IMR-90 (cell line): Measurements from ENCODE around the gene SLC13A1. TPM values are rescaled to one million over a fixed set of nuclear protein-coding genes. Genes with fewer than 3 reads are reported as not detected.

Experiments used
- ATAC-seq: fragments of 200-7000 bp; cut with Tn5 transposase; 2 replicates; pipeline ENCODE4 v1.9.1; 2020; ENCODE audit warnings: low read depth, mild to moderate bottlenecking, moderate library complexity
- BruUV-seq: library from RNA; stranded (reverse); fragments of 400-500 nt; replicated peaks from 2 replicates; lab custom pipeline; 2021; lab: Mats Ljungman, UMichigan
- CTCF ChIA-PET: fragments of 300-600 bp; formaldehyde crosslinking; extraction: SDS; loops from one replicate; lab custom pipeline; 2021; ENCODE audit warnings: antibody characterized with exemption; lab: Yijun Ruan, JAX
- POLR2A ChIA-PET: fragments of 300-600 bp; sonication (Branson Sonifier 250); formaldehyde crosslinking; loops from one replicate; lab custom pipeline; 2022; ENCODE audit warnings: antibody characterized with exemption; ENCODE audit not compliant: unreplicated experiment; lab: Charles Lee
- DNase-seq: peaks from one replicate; pipeline ENCODE4 v3.0.0; 2013
- H2AFZ ChIP-seq: replicated peaks from 2 replicates; pipeline ENCODE3; 2013; ENCODE audit warnings: low read length, mild to moderate bottlenecking; ENCODE audit not compliant: poor library complexity
- H2AK5ac ChIP-seq: 2 replicates; pipeline ENCODE4 v1.6.1; 2013; ENCODE audit warnings: low read depth, low read length, inconsistent platforms
- H2AK9ac ChIP-seq: replicated peaks from 2 replicates; pipeline ENCODE3; 2013; ENCODE audit warnings: mild to moderate bottlenecking, low read depth, low read length, moderate library complexity; ENCODE audit not compliant: poor library complexity
- H2BK120ac ChIP-seq: 2 replicates; pipeline ENCODE4 v1.6.1; 2013; ENCODE audit warnings: low read depth, low read length, inconsistent platforms
- H2BK15ac ChIP-seq: 3 replicates; pipeline ENCODE4 v1.6.1; 2013; ENCODE audit warnings: low read depth, low read length, inconsistent platforms
- H2BK20ac ChIP-seq: 2 replicates; pipeline ENCODE4 v1.6.1; 2013; ENCODE audit warnings: low read depth, mild to moderate bottlenecking, inconsistent platforms, low read length, moderate library complexity
- H2BK5ac ChIP-seq: 2 replicates; pipeline ENCODE4 v1.6.1; 2013; ENCODE audit warnings: mild to moderate bottlenecking, low read depth, low read length, inconsistent platforms; ENCODE audit not compliant: poor library complexity, severe bottlenecking
- H3K14ac ChIP-seq: replicated peaks from 2 replicates; pipeline ENCODE4 v1.6.1; 2013; ENCODE audit warnings: low read depth, low read length, inconsistent platforms
- H3K18ac ChIP-seq: 2 replicates; pipeline ENCODE4 v1.6.1; 2013; ENCODE audit warnings: low read depth, low read length, control low read depth
- H3K23ac ChIP-seq: 2 replicates; pipeline ENCODE4 v1.6.1; 2013; ENCODE audit warnings: low read depth, low read length, inconsistent platforms
- H3K27ac ChIP-seq: 2 replicates; pipeline ENCODE4 v1.5.1; 2013; ENCODE audit warnings: mild to moderate bottlenecking, control low read depth, low read length; ENCODE audit not compliant: insufficient read depth
- H3K27me3 ChIP-seq: 2 replicates; pipeline ENCODE4 v1.6.1; 2013; ENCODE audit warnings: low read length; ENCODE audit not compliant: control insufficient read depth, insufficient read depth
- H3K36me3 ChIP-seq: 2 replicates; pipeline ENCODE4 v1.6.1; 2013; ENCODE audit warnings: low read length, mixed read lengths; ENCODE audit not compliant: control insufficient read depth, insufficient read depth
- H3K4ac ChIP-seq: 2 replicates; pipeline ENCODE4 v1.6.1; 2013; ENCODE audit warnings: low read depth, low read length, inconsistent platforms
- H3K4me1 ChIP-seq: 2 replicates; pipeline ENCODE4 v1.6.1; 2013; ENCODE audit warnings: low read length, mixed read lengths; ENCODE audit not compliant: control insufficient read depth, insufficient read depth
- H3K4me2 ChIP-seq: 2 replicates; pipeline ENCODE4 v1.6.1; 2013; ENCODE audit warnings: low read depth, mild to moderate bottlenecking, control low read depth, low read length, moderate library complexity
- H3K4me3 ChIP-seq: 2 replicates; pipeline ENCODE4 v1.5.1; 2013; ENCODE audit warnings: low read depth, mild to moderate bottlenecking, control low read depth, low read length, moderate library complexity; ENCODE audit not compliant: insufficient read depth
- H3K56ac ChIP-seq: 2 replicates; pipeline ENCODE4 v1.6.1; 2013; ENCODE audit warnings: low read length, inconsistent platforms; ENCODE audit not compliant: insufficient read depth; ENCODE audit errors: extremely low read depth
- H3K79me1 ChIP-seq, 2 experiments: 2 replicates each; pipeline ENCODE4 v1.6.1; 2013; ENCODE audit warnings: low read length in 2 of 2, inconsistent platforms in 1 of 2, low read depth in 1 of 2
- H3K9ac ChIP-seq: 2 replicates; pipeline ENCODE4 v1.6.1; 2013; ENCODE audit warnings: low read depth, low read length, control low read depth
- H3K9me1 ChIP-seq: 2 replicates; pipeline ENCODE4 v1.6.1; 2013; ENCODE audit warnings: low read length, inconsistent platforms; ENCODE audit not compliant: insufficient read depth
- H3K9me3 ChIP-seq: 2 replicates; pipeline ENCODE4 v1.6.1; 2013; ENCODE audit warnings: low read length; ENCODE audit not compliant: control insufficient read depth, insufficient read depth
- H4K20me1 ChIP-seq: 2 replicates; pipeline ENCODE4 v1.6.1; 2013; ENCODE audit warnings: low read length, inconsistent platforms; ENCODE audit not compliant: insufficient read depth
- H4K5ac ChIP-seq: 2 replicates; pipeline ENCODE4 v1.6.1; 2013; ENCODE audit warnings: mild to moderate bottlenecking, low read depth, low read length, control low read depth
- H4K8ac ChIP-seq, 2 experiments: 2 replicates each; pipeline ENCODE4 v1.6.1; 2013; ENCODE audit warnings: low read depth in 2 of 2, low read length in 2 of 2, control low read depth in 1 of 2, inconsistent platforms in 1 of 2
- H4K91ac ChIP-seq: 2 replicates; pipeline ENCODE4 v1.6.1; 2013; ENCODE audit warnings: low read depth, low read length, inconsistent platforms; ENCODE audit not compliant: insufficient read depth
- CTCF ChIP-seq: conservative IDR thresholded peaks from 2 replicates; pipeline ENCODE4 v1.5.1; 2012; ENCODE audit warnings: mild to moderate bottlenecking, low read depth, low read length, improper control_type of control experiment
- RAD21 ChIP-seq: IDR thresholded peaks from 2 replicates; pipeline ENCODE4 v1.6.1; 2012; ENCODE audit warnings: low read length, improper control_type of control experiment
- RCOR1 ChIP-seq: IDR thresholded peaks from 2 replicates; pipeline ENCODE4 v1.6.1; 2012; ENCODE audit warnings: mild to moderate bottlenecking, low read length, improper control_type of control experiment; ENCODE audit not compliant: insufficient replicate concordance
- SMC3 ChIP-seq: fragments of 150-350 bp; IDR thresholded peaks from 2 replicates; pipeline ENCODE4 v1.6.1; 2016; ENCODE audit warnings: low read depth, mild to moderate bottlenecking, antibody characterized with exemption, low read length, moderate library complexity
- WGBS, 2 experiments: methylation state at CpG; one replicate each; pipeline versions ENCODE4 v1.1.5 to v1.1.7; 2013; ENCODE audit warnings: missing lambda C conversion rate in 2 of 2; ENCODE audit not compliant: insufficient read length in 1 of 2; ENCODE audit errors: extremely low coverage in 2 of 2; 5-methylcytosine and 5-hydroxymethylcytosine counted together
- dilution Hi-C: fragments of 300-500 bp; cut with HindIII; formaldehyde crosslinking; loops from one replicate; pipeline ENCODE4 v1.14.3; 2018; ENCODE audit warnings: low sequenced_read_pairs; ENCODE audit not compliant: unreplicated experiment
- in situ Hi-C: fragments of 300-500 bp; cut with MboI; formaldehyde crosslinking; loops from 3 replicates; pipeline ENCODE4 v1.14.3; 2019; ENCODE audit warnings: low sequenced_read_pairs, inconsistent platforms, mixed read lengths
- intact Hi-C: fragments of 100-400 bp; cut with micrococcal nuclease; formaldehyde crosslinking; loops from 2 replicates; pipeline ENCODE4 v1.10.0; 2022
- polyA plus RNA-seq, 3 experiments: library from polyadenylated mRNA; depleted of rRNA; stranded (reverse); fragments of >200 nt; gene quantifications; 2 replicates each; pipeline ENCODE4 v1.2.3, GENCODE V29; 2012; ENCODE audit warnings: low replicate concordance in 1 of 3
- total RNA-seq: library from RNA; depleted of rRNA; stranded (reverse); fragments of >200 nt; gene quantifications from 2 replicates; pipeline ENCODE4 v1.2.3, GENCODE V29; 2012

The SLC13A1 gene
- total and polyA plus RNA-seq, 2 of the 4 experiments (the other 2 are of a cell fraction), result not detected

GRCh38 chr7:123154231-123154860 lies 45.4 kb downstream of the SLC13A1 start:
- no CpG with 5 or more reads among the region's 3 CpGs for WGBS, 2 experiments
- no peak overlapping the region for H3K18ac ChIP-seq
- ChIA-PET POLR2A (no interaction called here), CTCF (interaction anchor here (0.9 kb wide), 1 partner anchor 35 kb away, joined by 4 read pairs; no protein-coding TSS in a partner anchor)
- no peaks in the 10 kb centered on the region for H3K27me3 ChIP-seq
- H2BK20ac ChIP-seq, result no peak overlapping the region
- no peaks in the 10 kb centered on the region for H3K4me1 ChIP-seq
- H3K23ac ChIP-seq, result no peak overlapping the region
- H3K4ac ChIP-seq, result no peak overlapping the region
- no peak overlapping the region for H4K8ac ChIP-seq
- no peaks in the 10 kb centered on the region for H3K36me3 ChIP-seq
- TF ChIP-seq RCOR1 (no peak), CTCF (peak; percentile 51), SMC3 (peak; percentile 33; the same call in 1 of the 2 replicates), RAD21 (peak; percentile 34; the same call in 1 of the 2 replicates)
- H3K4me3 ChIP-seq, result no peak overlapping the region
- no peak overlapping the region for H3K14ac ChIP-seq
- no peak overlapping the region for H2BK120ac ChIP-seq
- H3K79me1 ChIP-seq, result no peaks in the 10 kb centered on the region
- H2AFZ ChIP-seq, result no peak overlapping the region
- dilution Hi-C loops (no loop called here), intact Hi-C loops (loop anchor here (5.0 kb wide), 1 partner anchor 1142 kb away; no protein-coding TSS in a partner anchor), in situ Hi-C loops (no loop called here)
- peak; percentile 50 for DNase-seq
- ATAC-seq, result no peak; the same call in 1 of the 2 replicates
- no peak overlapping the region for H3K27ac ChIP-seq
- H2AK9ac ChIP-seq, result no peak overlapping the region
- no peak overlapping the region for H3K9ac ChIP-seq
- no peak overlapping the region for H2BK15ac ChIP-seq
- no peaks in the 10 kb centered on the region for H4K20me1 ChIP-seq
- no peak overlapping the region for H4K91ac ChIP-seq
- no peaks in the 10 kb centered on the region for H3K9me3 ChIP-seq
- no peak overlapping the region for H3K56ac ChIP-seq
- H3K9me1 ChIP-seq, result no peaks in the 10 kb centered on the region
- BruUV-seq, result no TSS peak
- H2AK5ac ChIP-seq, result no peak overlapping the region
- no peak overlapping the region for H2BK5ac ChIP-seq
- H3K4me2 ChIP-seq, result no peak overlapping the region
- no peak overlapping the region for H4K5ac ChIP-seq
